HEK293 (cell line): ENCODE measurements around the gene RPEL1.

Experiments
- CTCF ChIA-PET: fragments of 350-600 bp; formaldehyde crosslinking; extraction: SDS; loops from one replicate; lab custom pipeline; 2021; ENCODE audit warnings: antibody characterized with exemption; lab: Yijun Ruan, JAX
- POLR2A ChIA-PET: fragments of 300-600 bp; formaldehyde crosslinking; extraction: SDS; loops from one replicate; lab custom pipeline; 2020; ENCODE audit warnings: antibody characterized with exemption, inconsistent platforms; lab: Yijun Ruan, JAX
- H3K27ac ChIP-seq: fragments of 200-500 bp; sonication (Bioruptor generic); 2 replicates; pipeline ENCODE4 v1.5.1; 2014; ENCODE audit warnings: low read depth, low read length, control low read depth, inconsistent platforms; ENCODE audit errors: extremely low read depth
- H3K36me3 ChIP-seq, 2 experiments: fragments of 200-500 bp in 1 of 2; sonication (Bioruptor generic) in 1 of 2; 1 replicate in 1 of 2; 2 replicates in 1 of 2; pipeline ENCODE4 v1.5.1; 2014 to 2017; ENCODE audit warnings: inconsistent platforms in 2 of 2, low read length in 2 of 2; ENCODE audit not compliant: control insufficient read depth in 2 of 2, insufficient read depth in 1 of 2
- H3K4me1 ChIP-seq: fragments of 200-500 bp; sonication (Bioruptor generic); 2 replicates; pipeline ENCODE4 v1.5.1; 2014; ENCODE audit warnings: mild to moderate bottlenecking, low read length, inconsistent platforms; ENCODE audit not compliant: control insufficient read depth, insufficient read depth
- H3K4me3 ChIP-seq: 2 replicates; pipeline ENCODE4 v1.5.1; 2011; ENCODE audit warnings: low read depth, mild to moderate bottlenecking, control low read depth, low read length, moderate library complexity
- H3K9me3 ChIP-seq: fragments of 200-500 bp; sonication (Bioruptor generic); 2 replicates; pipeline ENCODE4 v1.5.1; 2014; ENCODE audit warnings: low read depth, low read length, inconsistent platforms; ENCODE audit not compliant: control insufficient read depth, insufficient read depth
- BCL11B ChIP-seq: fragments of 450-650 bp; formaldehyde crosslinking; IDR thresholded peaks from 2 replicates; pipeline ENCODE4 v1.5.1; 2016; ENCODE audit warnings: low read depth, missing biosample characterization, missing genetic modification characterization
- HOXA7 ChIP-seq: sonication (generic); formaldehyde crosslinking; IDR thresholded peaks from 2 replicates; pipeline ENCODE4 v1.8.1; 2022; ENCODE audit warnings: missing genetic modification reagents, borderline replicate concordance
- KLF9 ChIP-seq: fragments of 450-650 bp; formaldehyde crosslinking; IDR thresholded peaks from 2 replicates; pipeline ENCODE4 v1.5.1; 2016; ENCODE audit warnings: missing biosample characterization, missing genetic modification characterization, low read depth
- REPIN1 ChIP-seq: fragments of 450-650 bp; formaldehyde crosslinking; IDR thresholded peaks from 2 replicates; pipeline ENCODE4 v1.5.1; 2017; ENCODE audit warnings: missing biosample characterization, missing genetic modification characterization, low read depth
- YY2 ChIP-seq: fragments of 450-650 bp; formaldehyde crosslinking; IDR thresholded peaks from 2 replicates; pipeline ENCODE4 v1.5.1; 2016; ENCODE audit warnings: missing biosample characterization, missing genetic modification characterization
- ZBTB21 ChIP-seq: fragments of 450-650 bp; formaldehyde crosslinking; IDR thresholded peaks from 2 replicates; pipeline ENCODE4 v1.5.1; 2017; ENCODE audit warnings: missing biosample characterization, missing genetic modification characterization
- ZBTB48 ChIP-seq: fragments of 450-650 bp; formaldehyde crosslinking; IDR thresholded peaks from 2 replicates; pipeline ENCODE4 v1.5.1; 2016; ENCODE audit warnings: missing biosample characterization, missing genetic modification characterization
- ZBTB6 ChIP-seq: fragments of 450-650 bp; formaldehyde crosslinking; IDR thresholded peaks from 2 replicates; pipeline ENCODE4 v1.5.1; 2017; ENCODE audit warnings: missing biosample characterization, missing genetic modification characterization
- ZFP3 ChIP-seq: fragments of 450-650 bp; formaldehyde crosslinking; IDR thresholded peaks from 2 replicates; pipeline ENCODE4 v1.5.1; 2016; ENCODE audit warnings: low read depth, missing biosample characterization, missing genetic modification characterization
- ZFP69B ChIP-seq: fragments of 450-650 bp; formaldehyde crosslinking; IDR thresholded peaks from 2 replicates; pipeline ENCODE4 v1.5.1; 2016; ENCODE audit warnings: missing biosample characterization, missing genetic modification characterization
- ZNF140 ChIP-seq: fragments of 450-650 bp; formaldehyde crosslinking; IDR thresholded peaks from 2 replicates; pipeline ENCODE4 v1.5.1; 2016; ENCODE audit warnings: missing biosample characterization, missing genetic modification characterization
- ZNF16 ChIP-seq: fragments of 450-650 bp; formaldehyde crosslinking; IDR thresholded peaks from 2 replicates; pipeline ENCODE4 v1.5.1; 2016; ENCODE audit warnings: low read depth, missing biosample characterization, missing genetic modification characterization
- ZNF174 ChIP-seq: fragments of 450-650 bp; formaldehyde crosslinking; IDR thresholded peaks from 2 replicates; pipeline ENCODE4 v1.5.0; 2017; ENCODE audit warnings: missing biosample characterization, mild to moderate bottlenecking, missing genetic modification characterization
- ZNF394 ChIP-seq: fragments of 450-650 bp; formaldehyde crosslinking; IDR thresholded peaks from 2 replicates; pipeline ENCODE4 v1.5.1; 2016; ENCODE audit warnings: missing biosample characterization, missing genetic modification characterization, mild to moderate bottlenecking, moderate library complexity, borderline replicate concordance
- ZNF585B ChIP-seq: fragments of 450-650 bp; formaldehyde crosslinking; IDR thresholded peaks from 2 replicates; pipeline ENCODE4 v1.5.1; 2016; ENCODE audit warnings: missing biosample characterization, missing genetic modification characterization
- ZNF623 ChIP-seq: fragments of 450-650 bp; formaldehyde crosslinking; IDR thresholded peaks from 2 replicates; pipeline ENCODE4 v1.5.1; 2016; ENCODE audit warnings: missing biosample characterization, missing genetic modification characterization
- ZNF670 ChIP-seq: fragments of 450-650 bp; formaldehyde crosslinking; IDR thresholded peaks from 2 replicates; pipeline ENCODE4 v1.5.1; 2016; ENCODE audit warnings: missing biosample characterization, missing genetic modification characterization, low read depth
- ZSCAN16 ChIP-seq: fragments of 450-650 bp; formaldehyde crosslinking; IDR thresholded peaks from 2 replicates; pipeline ENCODE4 v1.5.1; 2016; ENCODE audit warnings: missing biosample characterization, missing genetic modification characterization
- ZSCAN4 ChIP-seq: fragments of 450-650 bp; formaldehyde crosslinking; IDR thresholded peaks from 2 replicates; pipeline ENCODE4 v1.5.1; 2017; ENCODE audit warnings: missing biosample characterization, missing genetic modification characterization
- TF ChIP-seq, protein P1 (sequence below): fragments of 450-650 bp; formaldehyde crosslinking; IDR thresholded peaks from 2 replicates; pipeline ENCODE4 v1.5.1; 2016; ENCODE audit warnings: missing biosample characterization, missing genetic modification characterization
- TF ChIP-seq, protein P2 (sequence below): fragments of 450-650 bp; formaldehyde crosslinking; IDR thresholded peaks from 2 replicates; pipeline ENCODE4 v1.5.1; 2016; ENCODE audit warnings: missing biosample characterization, missing genetic modification characterization
- TF ChIP-seq, protein P3 (sequence below): fragments of 450-650 bp; formaldehyde crosslinking; IDR thresholded peaks from 2 replicates; pipeline ENCODE4 v1.5.1; 2016; ENCODE audit warnings: missing biosample characterization, missing genetic modification characterization

Gene RPEL1

GRCh38 chr10:103287992-103288391 is 42.3 kb downstream of the RPEL1 start (continued):
- TF ChIP-seq ZBTB48 (tag by site-specific recombination) (no peak), REPIN1 (tag by site-specific recombination) (no peak)

DNA sequence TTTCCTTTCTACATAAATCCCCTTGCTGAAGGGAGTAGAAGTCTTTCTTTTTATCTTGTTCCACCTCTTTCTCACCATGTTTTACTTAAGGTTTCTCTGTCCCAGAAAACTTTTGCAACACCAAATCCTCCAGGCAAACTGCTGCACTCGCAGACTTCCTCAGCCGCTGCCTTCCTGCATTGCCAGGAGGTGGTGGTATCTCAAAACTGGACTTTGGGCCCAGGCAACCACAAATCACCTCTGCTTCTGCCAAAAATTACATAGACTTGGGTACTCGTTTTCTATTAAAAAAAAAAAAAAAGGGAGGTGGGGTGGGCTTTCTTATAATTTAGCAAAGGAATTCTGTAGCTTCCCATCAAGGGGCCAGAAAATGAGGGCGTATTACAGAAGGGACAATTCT is 45.9 kb downstream of the RPEL1 start:
- no peaks in the 10 kb centered on the region for H3K9me3 ChIP-seq
- H3K4me1 ChIP-seq, result no peaks in the 10 kb centered on the region
- CTCF ChIA-PET, result interaction anchor here (1.1 kb wide), 1 partner anchor 58 kb away, joined by 3 read pairs; no protein-coding TSS in a partner anchor
- H3K27ac ChIP-seq, result no peak overlapping the region
- POLR2A ChIA-PET, result interaction anchor here (0.7 to 1.0 kb wide), 2 partner anchors 18 to 105 kb away, joined by 5 to 7 read pairs; no protein-coding TSS in a partner anchor
- no peak overlapping the region for H3K4me3 ChIP-seq
- peaks cover 0 to 3% of the 10 kb centered on the region in 2 experiments; a peak in 1 of 3 replicates for H3K36me3 ChIP-seq
- TF ChIP-seq, protein P1, sequence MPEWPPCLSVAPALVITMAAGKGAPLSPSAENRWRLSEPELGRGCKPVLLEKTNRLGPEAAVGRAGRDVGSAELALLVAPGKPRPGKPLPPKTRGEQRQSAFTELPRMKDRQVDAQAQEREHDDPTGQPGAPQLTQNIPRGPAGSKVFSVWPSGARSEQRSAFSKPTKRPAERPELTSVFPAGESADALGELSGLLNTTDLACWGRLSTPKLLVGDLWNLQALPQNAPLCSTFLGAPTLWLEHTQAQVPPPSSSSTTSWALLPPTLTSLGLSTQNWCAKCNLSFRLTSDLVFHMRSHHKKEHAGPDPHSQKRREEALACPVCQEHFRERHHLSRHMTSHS (tag by site-specific recombination), result no peak
- TF ChIP-seq BCL11B (tag by site-specific recombination) (no peak), ZBTB21 (tag by site-specific recombination) (no peak), ZNF585B (tag by site-specific recombination) (no peak), HOXA7 (no peak), ZNF670 (no peak), ZSCAN16 (no peak), ZBTB6 (tag by site-specific recombination) (no peak), KLF9 (tag by site-specific recombination) (no peak), ZNF623 (tag by site-specific recombination) (no peak), ZNF394 (tag by site-specific recombination) (no peak), YY2 (tag by site-specific recombination) (no peak), ZFP3 (tag by site-specific recombination) (no peak), ZFP69B (tag by site-specific recombination) (no peak), ZNF140 (tag by site-specific recombination) (no peak), ZNF16 (no peak), ZNF174 (tag by site-specific recombination) (no peak)
- TF ChIP-seq, protein P2, sequence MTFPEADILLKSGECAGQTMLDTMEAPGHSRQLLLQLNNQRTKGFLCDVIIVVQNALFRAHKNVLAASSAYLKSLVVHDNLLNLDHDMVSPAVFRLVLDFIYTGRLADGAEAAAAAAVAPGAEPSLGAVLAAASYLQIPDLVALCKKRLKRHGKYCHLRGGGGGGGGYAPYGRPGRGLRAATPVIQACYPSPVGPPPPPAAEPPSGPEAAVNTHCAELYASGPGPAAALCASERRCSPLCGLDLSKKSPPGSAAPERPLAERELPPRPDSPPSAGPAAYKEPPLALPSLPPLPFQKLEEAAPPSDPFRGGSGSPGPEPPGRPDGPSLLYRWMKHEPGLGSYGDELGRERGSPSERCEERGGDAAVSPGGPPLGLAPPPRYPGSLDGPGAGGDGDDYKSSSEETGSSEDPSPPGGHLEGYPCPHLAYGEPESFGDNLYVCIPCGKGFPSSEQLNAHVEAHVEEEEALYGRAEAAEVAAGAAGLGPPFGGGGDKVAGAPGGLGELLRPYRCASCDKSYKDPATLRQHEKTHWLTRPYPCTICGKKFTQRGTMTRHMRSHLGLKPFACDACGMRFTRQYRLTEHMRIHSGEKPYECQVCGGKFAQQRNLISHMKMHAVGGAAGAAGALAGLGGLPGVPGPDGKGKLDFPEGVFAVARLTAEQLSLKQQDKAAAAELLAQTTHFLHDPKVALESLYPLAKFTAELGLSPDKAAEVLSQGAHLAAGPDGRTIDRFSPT, result no peak

DNA sequence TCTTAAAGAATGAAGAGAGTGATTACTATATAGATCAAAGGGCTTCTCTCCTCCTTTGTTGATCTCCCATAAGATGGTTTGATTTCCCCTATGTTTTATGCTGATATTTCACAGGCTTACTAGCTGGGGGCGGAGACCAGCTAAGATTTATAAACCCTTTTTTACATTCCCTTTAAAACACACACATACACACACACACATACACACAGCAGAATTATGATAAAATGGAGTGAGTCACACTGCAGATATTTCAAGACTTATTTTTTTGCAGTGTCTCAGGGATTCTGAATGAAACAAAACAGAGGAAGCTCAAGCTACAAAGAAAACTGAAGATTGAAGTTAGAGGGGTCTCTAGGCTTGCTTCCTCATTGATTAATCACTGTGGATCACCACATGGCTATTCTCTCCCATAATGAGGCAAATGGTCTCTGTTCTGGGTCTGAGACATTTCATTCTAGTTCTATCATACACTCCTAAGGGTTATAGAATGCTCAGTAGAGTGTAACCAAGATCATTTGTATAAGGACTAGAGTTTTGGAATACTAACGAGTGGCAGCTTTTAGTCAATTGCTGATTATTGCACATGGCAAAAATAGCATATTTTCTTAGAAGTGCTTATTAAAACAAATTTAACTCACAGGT is 49.8 kb downstream of the RPEL1 start:
- ChIA-PET CTCF (no interaction called here), POLR2A (interaction anchor here (0.7 to 1.2 kb wide), 2 partner anchors 13 to 55 kb away, joined by 3 read pairs; partner anchors contain the start of gene PCGF6)
- H3K4me3 ChIP-seq, result no peak overlapping the region
- H3K9me3 ChIP-seq, result no peaks in the 10 kb centered on the region
- H3K27ac ChIP-seq, result no peak overlapping the region
- H3K4me1 ChIP-seq, result no peaks in the 10 kb centered on the region
- 0 out of 2 replicates have a peak, but pooled peaks have one; percentile 39 for TF ChIP-seq ZSCAN4 (tag by site-specific recombination)
- TF ChIP-seq, protein P3, sequence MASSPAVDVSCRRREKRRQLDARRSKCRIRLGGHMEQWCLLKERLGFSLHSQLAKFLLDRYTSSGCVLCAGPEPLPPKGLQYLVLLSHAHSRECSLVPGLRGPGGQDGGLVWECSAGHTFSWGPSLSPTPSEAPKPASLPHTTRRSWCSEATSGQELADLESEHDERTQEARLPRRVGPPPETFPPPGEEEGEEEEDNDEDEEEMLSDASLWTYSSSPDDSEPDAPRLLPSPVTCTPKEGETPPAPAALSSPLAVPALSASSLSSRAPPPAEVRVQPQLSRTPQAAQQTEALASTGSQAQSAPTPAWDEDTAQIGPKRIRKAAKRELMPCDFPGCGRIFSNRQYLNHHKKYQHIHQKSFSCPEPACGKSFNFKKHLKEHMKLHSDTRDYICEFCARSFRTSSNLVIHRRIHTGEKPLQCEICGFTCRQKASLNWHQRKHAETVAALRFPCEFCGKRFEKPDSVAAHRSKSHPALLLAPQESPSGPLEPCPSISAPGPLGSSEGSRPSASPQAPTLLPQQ, result no peak
- peaks cover 0 to 4% of the 10 kb centered on the region in 2 experiments; a peak in 1 of 3 replicates for H3K36me3 ChIP-seq
